Skin of body (tissue), 2 donors: ENCODE results near the gene RALGAPA2. TPM values are rescaled to one million over a fixed set of nuclear protein-coding genes. Genes with fewer than 3 reads are reported as not detected.
"Not testable (repeated sequence)": the region's sequence is repeated elsewhere in the genome, so short reads cannot be mapped to it uniquely, and the experiment has no call there.

Experiments used
- DNase-seq: peaks from one replicate; lab custom pipeline; 2025; lab: John Stamatoyannopoulos, UW
- total RNA-seq: library from RNA; depleted of rRNA; stranded (reverse); fragments of >200 nt; gene quantifications from one replicate; pipeline ENCODE4 v1.2.3, GENCODE V29; 2014

Gene RALGAPA2
- total RNA-seq, 1 donor from 2014 or later: 31.9 TPM

- no peak for DNase-seq
Measured at GRCh38 chr20:20369250-20370093, 343.0 kb downstream of the RALGAPA2 start.

GRCh38 chr20:20368418-20369249 lies 343.8 kb downstream of the RALGAPA2 start:
- DNase-seq: no peak

GRCh38 chr20:20367575-20368417 lies 344.6 kb downstream of the RALGAPA2 start, which contains the start of gene INSM1:
TSS of gene INSM1 (plus strand) at chr20:20368104. CDS start at chr20:20368268, 164 bp downstream.
- DNase-seq: no peak

GRCh38 chr20:20366876-20367574 lies 345.4 kb downstream of the RALGAPA2 start:
- no peak for DNase-seq

- no peak for DNase-seq
Measured at GRCh38 chr20:20366551-20366875, 345.9 kb downstream of the RALGAPA2 start.

- no peak for DNase-seq
Measured at GRCh38 chr20:20365480-20366161, 346.8 kb downstream of the RALGAPA2 start.

- no peak for DNase-seq
Measured at GRCh38 chr20:20364593-20365479, 347.6 kb downstream of the RALGAPA2 start.

DNA sequence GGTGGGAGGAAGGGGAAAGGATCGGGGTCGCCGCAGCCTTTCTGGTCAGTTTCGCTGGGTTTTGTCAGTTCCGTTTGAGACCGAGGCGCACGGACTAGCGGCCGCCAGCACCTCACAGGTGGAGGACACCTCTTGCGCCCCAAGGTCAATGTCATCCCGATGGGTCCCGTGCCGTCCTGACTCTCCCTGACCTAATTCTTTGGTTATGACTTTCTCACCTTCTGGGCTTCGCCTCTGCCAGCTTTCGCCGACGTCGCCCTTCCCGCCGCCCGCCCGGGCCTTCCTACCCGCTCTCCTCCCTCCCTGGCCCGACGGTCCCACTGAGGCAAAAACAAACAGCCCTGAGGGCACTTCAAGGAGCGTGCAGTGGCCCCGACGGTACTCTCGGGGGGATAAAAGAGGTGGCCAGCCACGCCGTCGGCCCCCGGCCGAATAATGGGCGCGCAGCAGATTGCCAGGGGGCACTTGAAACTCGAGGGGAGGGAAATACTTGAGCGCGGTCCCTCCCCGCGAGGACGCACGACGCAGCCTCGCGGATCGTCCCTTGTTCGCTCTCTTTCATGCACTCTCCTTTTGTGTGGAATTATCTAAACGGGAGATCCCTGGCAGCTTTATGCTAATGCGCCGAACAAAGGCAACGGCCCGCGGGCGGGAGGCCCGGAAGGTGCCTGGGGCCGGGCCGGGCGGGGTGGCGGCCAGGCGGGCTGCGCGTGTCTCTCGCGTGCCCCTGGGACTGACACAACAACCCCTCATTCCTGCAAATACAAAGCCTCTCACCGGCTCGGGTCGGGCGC lies 348.4 kb downstream of the RALGAPA2 start:
- no peak for DNase-seq

- DNase-seq: no peak
Measured at GRCh38 chr20:20363434-20363798, 349.0 kb downstream of the RALGAPA2 start.

DNA sequence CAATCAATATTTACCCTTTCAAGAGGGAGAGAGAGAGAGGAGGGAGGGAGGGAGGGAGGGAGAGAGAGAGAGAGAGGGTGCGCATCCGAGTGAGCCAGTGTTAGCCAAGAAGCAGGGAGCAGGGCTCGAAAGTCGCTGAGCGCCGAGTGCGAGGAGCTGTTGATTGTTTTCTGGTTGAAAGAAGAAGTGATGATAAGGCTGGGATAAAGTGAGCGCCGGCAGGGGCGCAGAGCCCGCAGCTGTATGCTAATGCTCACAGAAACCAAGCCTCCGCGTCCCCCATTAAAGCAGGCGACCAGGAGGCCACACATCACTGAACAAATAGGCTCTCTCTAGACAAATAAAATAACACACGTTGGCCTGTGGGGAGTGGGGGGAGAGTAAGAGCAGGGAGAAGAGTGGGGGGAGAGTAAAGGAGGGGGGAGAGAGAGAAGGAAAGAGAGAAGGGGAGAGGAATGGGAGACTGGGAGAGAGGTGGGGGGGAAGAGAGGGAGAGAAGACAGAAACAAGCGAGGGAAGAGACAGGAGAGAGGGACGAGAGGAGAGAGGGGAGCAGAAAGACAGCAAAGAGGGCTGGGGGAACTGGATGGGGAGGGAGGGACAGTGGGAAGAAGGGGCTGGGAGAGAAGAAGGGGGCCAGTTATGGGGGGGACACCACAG lies 349.5 kb downstream of the RALGAPA2 start:
- DNase-seq: no peak

DNA sequence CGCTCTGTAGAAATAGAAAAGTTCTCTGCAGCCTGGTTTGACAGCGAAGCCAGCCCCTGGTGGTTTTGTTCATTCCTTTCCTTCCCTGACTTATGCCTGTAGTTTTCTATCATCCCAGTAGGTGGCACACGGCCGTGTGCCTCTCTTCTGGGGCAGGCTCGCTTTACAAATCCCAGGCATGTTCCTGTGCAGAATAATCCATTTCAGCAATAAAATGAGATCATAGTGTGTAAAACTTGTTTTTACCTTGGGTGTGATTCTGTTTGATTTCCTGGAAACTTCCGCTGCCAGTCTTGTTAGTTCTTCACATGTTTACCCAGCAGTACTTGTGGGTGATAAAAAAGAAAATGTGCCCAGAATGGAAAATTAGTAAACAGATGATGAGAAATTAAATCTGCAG lies 352.0 kb downstream of the RALGAPA2 start:
- peak; percentile 26 for DNase-seq

GRCh38 chr20:20359628-20360027 lies 352.8 kb downstream of the RALGAPA2 start:
- no peak for DNase-seq

DNA sequence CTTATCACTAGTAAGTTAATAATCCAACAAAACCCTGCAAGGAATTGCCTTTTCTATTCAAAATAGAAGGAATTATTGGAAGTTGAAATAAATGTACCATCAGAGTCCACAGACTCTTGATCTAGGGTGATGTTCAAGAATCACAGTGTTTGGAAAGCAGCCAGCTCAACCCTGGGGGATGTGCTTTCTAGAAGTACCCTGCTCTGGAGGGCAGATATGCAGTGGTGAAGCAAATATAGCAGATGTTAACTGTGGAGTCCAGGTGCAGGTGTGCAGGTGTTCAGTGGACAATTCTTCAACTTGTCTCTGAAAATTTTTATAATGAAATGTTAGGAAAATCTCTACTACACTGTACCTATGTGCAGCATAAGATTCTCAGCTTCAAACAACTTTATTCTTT lies 353.6 kb downstream of the RALGAPA2 start:
- no peak for DNase-seq

- DNase-seq: not testable (repeated sequence)
Measured at GRCh38 chr20:20355503-20355902, 356.9 kb downstream of the RALGAPA2 start.

- DNase-seq: no peak
Measured at GRCh38 chr20:20353576-20353975, 358.9 kb downstream of the RALGAPA2 start.

DNA sequence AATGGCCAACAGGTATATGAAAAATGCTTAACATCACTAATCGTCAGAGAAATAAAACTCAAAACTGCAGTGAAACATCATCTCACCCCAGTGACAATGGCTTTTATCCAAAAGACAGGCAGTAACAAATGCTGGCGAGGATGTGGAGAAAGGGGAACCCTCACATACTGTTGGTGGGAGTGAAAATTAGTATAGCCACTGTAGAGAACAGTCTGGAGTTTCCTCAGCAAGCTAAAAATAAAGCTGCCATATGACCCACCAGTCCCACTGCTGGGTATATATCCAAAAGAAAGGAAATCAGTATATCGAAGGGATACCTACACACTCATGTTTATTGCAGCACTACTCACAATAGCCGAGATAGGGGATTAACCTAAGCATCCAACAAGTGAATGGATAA lies 368.0 kb downstream of the RALGAPA2 start:
- DNase-seq: no peak

DNA sequence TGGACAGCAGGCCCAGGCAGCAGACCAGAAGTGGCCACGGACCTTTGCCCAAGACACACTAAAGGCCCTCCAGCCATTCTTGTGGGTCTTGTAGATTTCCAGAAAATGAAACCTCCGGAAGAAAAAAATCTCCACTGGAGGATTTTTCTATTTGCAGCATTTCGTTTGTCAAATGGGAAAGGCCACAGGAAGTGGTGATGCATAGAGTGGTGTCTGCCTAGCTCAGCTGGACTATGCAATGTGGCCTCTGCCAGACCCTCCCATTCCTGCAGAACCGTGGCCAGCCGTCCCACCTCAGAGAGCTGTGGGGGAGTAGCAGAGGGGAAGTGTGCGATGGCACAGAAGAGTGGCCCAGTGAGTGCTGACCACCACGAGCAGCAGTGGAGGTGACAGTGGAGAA lies 368.5 kb downstream of the RALGAPA2 start:
- DNase-seq: no peak
